Left renal pelvis (tissue), 4 donors: ENCODE measurements around the gene ABHD15. TPM values are rescaled to one million over a fixed set of nuclear protein-coding genes. Genes with fewer than 3 reads are reported as not detected.

Source experiments
- DNase-seq, 4 donors: peaks; one replicate each; pipeline ENCODE4 v3.0.0-alpha.2; 2013; ENCODE audit warnings: low read depth in 4 of 4, low spot score in 3 of 4
- polyA plus RNA-seq, 4 donors: library from polyadenylated mRNA; unstranded; fragments of 120-200 nt; gene quantifications; one replicate each; pipeline ENCODE4 v1.2.1, GENCODE V29; 2013; ENCODE audit not compliant: insufficient read length in 4 of 4

ABHD15 gene
- polyA plus RNA-seq, 4 donors = 6.4 to 8.1 (median 6.8) TPM

GRCh38 chr17:29583324-29584248 lies 16.7 kb upstream of the ABHD15 start:
- no peak for DNase-seq

GRCh38 chr17:29582772-29583171 lies 15.9 kb upstream of the ABHD15 start:
- DNase-seq = no peak

GRCh38 chr17:29582254-29582765 lies 15.5 kb upstream of the ABHD15 start:
- DNase-seq = no peak

GRCh38 chr17:29581583-29582253 lies 14.9 kb upstream of the ABHD15 start:
- no peak for DNase-seq

GRCh38 chr17:29579866-29580771 lies 13.3 kb upstream of the ABHD15 start:
- DNase-seq = no peak

GRCh38 chr17:29578626-29579485 lies 12.0 kb upstream of the ABHD15 start:
- DNase-seq = no peak

- DNase-seq = no peak
Measured at GRCh38 chr17:29577385-29578211, 10.8 kb upstream of the ABHD15 start.

- DNase-seq = no peak
Measured at GRCh38 chr17:29577001-29577370, 10.1 kb upstream of the ABHD15 start.

- no peak for DNase-seq
Measured at GRCh38 chr17:29576214-29577000, 9.6 kb upstream of the ABHD15 start.

- DNase-seq = no peak
Measured at GRCh38 chr17:29575511-29576213, 8.8 kb upstream of the ABHD15 start.

- no peak for DNase-seq
Measured at GRCh38 chr17:29574732-29575510, 8.1 kb upstream of the ABHD15 start.

GRCh38 chr17:29573871-29574731 lies 7.3 kb upstream of the ABHD15 start:
- DNase-seq = no peak

- DNase-seq = no peak
Measured at GRCh38 chr17:29573558-29573869, 6.7 kb upstream of the ABHD15 start.

- no peak for DNase-seq
Measured at GRCh38 chr17:29572691-29573557, 6.1 kb upstream of the ABHD15 start.
